Smooth muscle cell of the brain vasculature (primary cell): ENCODE data around the gene MAGI1.
"Not testable (repeated sequence)": the region's sequence is repeated elsewhere in the genome, so short reads cannot be mapped to it uniquely, and the experiment has no call there.

Experiments
- DNase-seq: peaks from one replicate; pipeline ENCODE4 v3.0.0-alpha.2; 2012; ENCODE audit warnings: low read depth, low spot score

The MAGI1 gene

DNA sequence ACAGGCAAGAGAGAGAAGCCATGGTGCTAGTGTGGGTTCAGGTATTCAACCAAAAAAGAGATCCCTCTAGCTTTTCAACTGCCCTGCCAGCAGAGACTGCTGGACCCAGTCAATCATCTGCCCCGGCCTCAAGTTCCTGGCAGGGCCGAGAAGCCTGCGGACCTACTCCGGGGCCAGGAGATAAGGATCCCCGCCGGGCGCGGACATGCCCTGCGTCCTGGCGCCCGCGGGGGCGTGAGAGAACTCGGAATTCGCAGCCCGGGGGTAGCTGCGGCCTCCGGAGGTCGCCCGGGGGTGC lies 821 bp upstream of the MAGI1 start:
- no peak for DNase-seq

DNA sequence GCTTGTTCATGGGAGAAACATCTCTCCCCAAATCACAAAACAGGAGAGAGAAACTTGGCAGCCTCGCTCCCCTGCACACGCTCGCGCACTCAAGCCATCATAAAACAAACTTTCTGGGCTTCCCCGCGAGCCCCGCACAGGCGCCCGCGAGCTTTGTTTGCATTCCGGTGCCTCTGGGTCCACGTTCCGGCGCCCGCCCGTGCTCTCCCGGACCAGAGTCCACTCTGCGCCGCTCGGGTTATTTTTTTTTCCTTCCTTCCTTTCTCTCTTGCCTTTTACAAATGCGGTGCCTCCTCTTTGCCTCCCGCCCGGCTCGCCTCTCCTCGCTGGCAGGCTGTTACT lies 363 bp downstream of the MAGI1 start:
- no peak for DNase-seq

DNA sequence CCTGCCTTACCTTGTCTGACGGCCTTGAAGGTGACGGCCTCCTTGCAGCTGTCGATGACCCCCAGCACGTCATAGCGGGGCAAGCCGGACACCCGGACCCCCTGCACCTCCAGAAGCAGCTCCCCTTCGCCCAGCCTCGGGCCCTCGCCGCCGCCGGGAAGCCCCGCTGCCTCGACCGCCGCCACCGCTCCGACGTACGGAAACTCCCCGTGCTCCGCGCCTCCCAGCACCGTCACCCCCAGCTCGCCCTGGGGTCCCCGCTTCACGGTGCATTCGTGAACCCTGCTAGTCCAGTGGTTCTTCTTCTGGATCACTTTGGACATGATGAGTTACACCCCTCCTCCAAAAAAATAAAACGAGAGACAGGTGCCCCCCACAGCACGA lies 740 bp downstream of the MAGI1 start:
- DNase-seq, result no peak

DNA sequence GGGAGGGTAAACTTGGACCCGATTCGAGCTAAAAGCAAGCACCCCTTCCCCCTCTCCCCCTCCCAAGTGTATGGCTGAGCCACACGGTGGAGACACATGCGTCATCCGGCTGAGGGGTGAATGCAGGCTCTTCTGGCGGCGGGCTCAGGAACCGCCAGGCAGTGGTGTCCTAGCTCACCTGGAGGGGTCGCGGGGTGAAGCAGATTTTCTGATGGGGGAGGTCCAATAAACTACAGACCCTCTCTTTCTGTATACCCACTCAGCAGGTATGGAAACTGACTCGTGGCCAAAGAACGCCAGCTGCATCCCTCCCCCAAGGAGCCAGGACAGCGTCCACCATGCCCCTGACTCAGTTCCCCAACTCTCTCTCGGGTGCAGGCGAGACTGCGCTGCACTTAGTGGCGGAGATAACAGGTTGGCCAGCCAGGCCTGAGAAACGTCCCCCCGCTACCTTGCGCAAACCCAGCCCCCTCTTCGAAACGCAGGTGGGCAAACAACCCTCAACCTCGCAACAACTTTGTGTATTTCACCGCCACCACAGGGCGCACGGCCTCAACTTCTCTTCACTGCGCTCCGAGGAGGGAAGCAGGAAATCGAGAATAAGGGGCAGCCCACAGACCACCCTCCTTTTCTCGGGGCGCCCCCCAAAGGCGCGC lies 1.3 kb downstream of the MAGI1 start:
- no peak for DNase-seq

GRCh38 chr3:66036586-66037148 lies 2.1 kb downstream of the MAGI1 start:
- DNase-seq, result no peak

- DNase-seq, result no peak
Measured at GRCh38 chr3:66035763-66036477, 2.8 kb downstream of the MAGI1 start.

GRCh38 chr3:66033241-66034138 lies 5.2 kb downstream of the MAGI1 start:
- DNase-seq, result no peak

DNA sequence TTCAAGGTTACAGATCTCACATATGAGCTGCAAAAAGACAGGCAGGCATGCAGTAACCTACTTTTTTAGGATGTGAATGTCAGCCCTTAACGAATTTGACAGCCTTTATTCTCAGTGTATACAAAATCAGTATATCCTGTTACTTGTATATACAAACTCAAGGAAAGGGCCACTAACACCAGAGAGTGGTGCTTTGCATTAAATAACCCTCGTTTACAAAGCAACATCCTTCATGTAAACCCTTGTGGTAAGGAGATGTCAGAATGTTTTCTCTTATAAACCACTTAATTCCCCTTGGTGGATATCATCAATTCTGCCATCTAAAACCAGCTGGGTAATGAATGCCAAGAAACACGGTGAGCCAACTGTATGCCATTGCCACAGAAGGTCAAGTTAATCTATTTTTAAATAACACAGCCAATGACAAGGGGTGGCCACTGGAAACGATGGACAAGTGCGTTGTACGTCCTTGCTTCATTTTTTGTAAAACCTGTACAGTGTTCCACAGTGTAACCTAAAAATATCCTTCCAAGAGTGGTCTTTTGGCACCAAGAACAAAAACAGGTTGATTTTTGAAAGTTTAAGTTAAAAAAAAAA lies 7.5 kb downstream of the MAGI1 start:
- no peak for DNase-seq

DNA sequence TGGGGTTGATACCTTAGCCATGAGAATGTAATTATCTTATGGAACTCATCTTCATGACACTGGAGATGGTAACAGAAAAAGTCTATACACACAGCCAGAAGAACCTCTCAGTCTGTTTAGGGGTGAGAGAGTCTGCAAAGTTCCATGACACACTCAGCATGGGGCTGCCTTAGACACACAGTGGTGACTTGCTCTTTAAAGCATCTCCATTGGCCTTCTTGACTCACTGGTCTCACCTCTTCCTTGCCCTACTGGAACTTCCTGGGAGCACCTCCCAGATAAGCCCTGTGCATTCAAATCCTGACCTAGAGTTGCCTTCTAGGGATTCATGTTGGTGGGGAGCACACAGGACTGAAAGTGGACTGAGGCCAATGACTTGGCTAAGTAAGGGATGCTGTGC lies 9.3 kb downstream of the MAGI1 start:
- DNase-seq, result no peak

DNA sequence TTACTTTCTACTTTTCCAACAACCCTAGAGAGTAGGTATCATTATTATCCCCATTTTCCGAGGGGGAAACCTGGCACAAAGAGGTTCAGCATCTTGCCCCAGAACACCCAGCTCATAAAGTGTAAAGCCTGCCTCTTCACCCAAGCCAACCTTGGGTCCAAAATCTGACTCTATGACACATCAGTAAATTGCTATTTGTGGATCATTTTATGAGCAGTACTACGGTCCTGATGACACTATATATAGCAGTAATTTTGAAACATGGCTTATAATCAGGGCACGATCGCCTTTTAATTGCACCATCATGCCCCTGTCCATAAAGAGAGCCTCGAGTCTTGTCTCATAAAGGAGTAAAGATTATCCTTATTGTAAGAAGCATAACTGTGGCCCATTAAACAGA lies 9.7 kb downstream of the MAGI1 start:
- DNase-seq, result no peak

- DNase-seq, result no peak
Measured at GRCh38 chr3:66028457-66028856, 10.3 kb downstream of the MAGI1 start.

- not testable (repeated sequence) for DNase-seq
Measured at GRCh38 chr3:66027099-66027498, 11.6 kb downstream of the MAGI1 start.

GRCh38 chr3:66023738-66024385 lies 14.9 kb downstream of the MAGI1 start:
- no peak for DNase-seq

DNA sequence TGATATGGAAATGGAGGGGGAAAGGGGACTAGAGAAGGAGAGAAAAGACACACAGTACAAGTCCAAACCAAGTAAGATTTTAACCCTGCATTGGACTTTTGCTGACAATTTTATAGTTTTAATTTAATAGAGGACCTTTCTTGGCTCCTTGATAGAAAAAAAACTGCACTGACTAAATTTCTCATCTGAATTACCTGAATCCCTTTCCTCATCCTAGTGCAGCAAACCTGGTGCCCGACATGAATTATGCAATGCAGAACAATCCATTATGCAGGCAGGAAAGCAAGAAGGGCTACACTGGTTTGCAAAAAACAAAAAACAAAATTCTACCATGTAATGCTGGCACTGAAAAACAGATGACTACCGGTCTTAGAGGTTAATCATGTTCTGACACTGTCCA lies 15.5 kb downstream of the MAGI1 start:
- DNase-seq, result no peak

DNA sequence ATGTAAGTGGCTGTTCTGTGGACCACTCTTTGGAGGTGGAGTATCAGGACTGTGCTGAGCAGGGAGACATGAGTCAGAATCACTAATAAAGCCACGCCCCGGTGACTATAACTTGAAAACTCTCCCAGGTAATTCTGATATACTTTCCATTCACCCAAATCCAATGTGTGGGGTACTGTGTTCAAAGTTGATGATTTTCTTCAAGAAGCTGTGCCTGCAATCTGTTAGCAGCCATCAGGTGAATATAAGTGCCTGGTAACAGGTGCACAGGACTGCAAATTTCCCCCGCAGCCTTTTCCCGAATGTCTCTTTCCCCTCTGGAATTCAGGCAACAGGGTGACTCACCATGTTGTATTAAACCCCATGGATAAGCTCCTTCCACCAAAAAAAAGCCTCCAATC lies 17.0 kb downstream of the MAGI1 start:
- DNase-seq, result no peak

DNA sequence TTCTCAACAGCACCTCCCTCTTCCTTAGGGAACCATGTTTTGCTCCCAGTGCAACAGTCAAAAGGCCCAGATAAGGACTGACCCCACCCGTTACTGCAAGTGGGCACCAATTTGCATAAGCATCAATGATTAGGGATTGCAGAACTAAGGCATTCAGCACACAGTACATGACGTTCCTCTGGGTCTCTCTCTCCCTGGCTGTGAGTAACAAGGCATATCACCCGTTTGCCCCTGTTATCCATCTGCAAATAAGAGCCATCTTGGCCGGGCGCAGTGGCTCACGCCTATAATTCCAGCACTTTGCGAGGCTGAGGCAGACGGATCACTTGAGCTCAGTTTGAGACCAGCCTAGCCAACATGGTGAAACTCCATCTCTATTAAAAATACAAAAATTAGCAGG lies 18.8 kb downstream of the MAGI1 start:
- no peak for DNase-seq

DNA sequence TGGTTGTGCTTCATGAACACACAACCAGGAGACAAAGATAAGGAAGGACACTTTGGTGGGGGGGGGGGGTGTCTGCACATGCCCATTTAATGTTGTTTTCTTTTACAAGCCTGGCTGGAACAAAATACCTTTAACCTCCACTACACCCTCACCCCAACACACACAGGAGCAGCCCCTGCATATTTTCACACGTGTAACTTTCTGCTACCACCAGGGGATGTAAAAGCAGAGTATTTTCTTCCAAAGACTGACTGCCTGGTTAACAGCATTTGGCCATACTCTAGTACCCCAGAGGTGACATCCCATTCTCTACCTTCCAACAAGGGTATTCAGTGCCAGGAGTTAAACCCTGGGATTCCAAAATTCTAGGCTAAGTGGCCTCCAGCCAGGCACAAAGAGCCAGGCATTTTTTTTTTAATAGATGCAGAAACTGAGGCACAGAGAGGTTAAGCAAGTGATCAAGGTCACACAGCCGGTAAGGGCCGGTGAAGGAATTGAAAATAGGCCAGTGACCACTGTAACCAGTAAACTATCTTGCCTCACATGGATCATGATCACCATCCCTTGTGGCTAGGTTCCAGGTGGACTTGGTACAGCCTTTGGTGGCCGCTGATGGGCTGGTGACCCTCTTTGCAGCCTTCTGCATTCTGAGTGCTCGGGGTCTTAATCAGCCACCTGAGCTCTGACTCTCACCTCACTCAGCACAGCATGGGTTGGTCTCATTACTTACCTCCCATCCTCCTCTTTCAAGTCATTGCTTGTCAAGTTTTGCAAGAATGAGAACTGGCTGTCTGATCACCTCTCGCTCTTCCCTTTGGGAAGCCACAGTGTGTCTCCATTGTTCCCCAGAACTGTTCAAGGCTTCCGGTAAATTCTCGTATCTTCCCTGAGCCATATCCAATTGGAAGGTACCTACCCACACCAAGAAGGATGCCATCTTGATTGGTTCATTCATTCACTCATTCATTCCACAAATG lies 20.4 kb downstream of the MAGI1 start:
- DNase-seq, result no peak

- DNase-seq, result no peak
Measured at GRCh38 chr3:66017591-66017990, 21.1 kb downstream of the MAGI1 start.

- no peak for DNase-seq
Measured at GRCh38 chr3:66017084-66017483, 21.6 kb downstream of the MAGI1 start.

- no peak for DNase-seq
Measured at GRCh38 chr3:66015841-66016240, 22.9 kb downstream of the MAGI1 start.
